GM19043 (cell line): Measurements from ENCODE around the gene COLEC12.
"Not testable (repeated sequence)": the region's sequence is repeated elsewhere in the genome, so short reads cannot be mapped to it uniquely, and the experiment has no call there.

Experiments
- ATAC-seq: cut with Tn5 transposase; IDR thresholded peaks from one replicate; pipeline ENCODE4 v1.9.1; 2021; ENCODE audit warnings: low read depth; ENCODE audit not compliant: unreplicated experiment

COLEC12 gene

GRCh38 chr18:415617-416612, 84.6 kb downstream of the COLEC12 start:
- ATAC-seq = no peak

- ATAC-seq = no peak
Measured at GRCh38 chr18:415047-415446, 85.5 kb downstream of the COLEC12 start.

DNA sequence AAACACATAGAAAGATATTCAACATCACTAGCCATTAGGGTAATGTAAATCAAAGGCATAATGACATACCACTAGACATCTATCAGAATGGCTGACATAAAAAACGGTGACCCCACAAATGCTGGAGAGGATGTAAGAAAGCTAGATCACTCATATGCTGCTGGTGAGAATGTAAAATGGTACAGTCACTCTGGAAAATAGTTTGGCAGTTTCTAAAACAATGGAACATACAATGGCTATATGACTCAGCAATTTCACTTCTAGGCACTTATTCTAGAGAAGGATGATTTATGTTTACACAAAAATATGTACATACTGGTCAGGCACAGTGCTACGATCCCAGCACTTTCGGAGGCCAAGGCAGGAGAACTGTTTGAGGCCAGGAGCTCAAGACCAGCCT, 87.3 kb downstream of the COLEC12 start:
- no peak for ATAC-seq

DNA sequence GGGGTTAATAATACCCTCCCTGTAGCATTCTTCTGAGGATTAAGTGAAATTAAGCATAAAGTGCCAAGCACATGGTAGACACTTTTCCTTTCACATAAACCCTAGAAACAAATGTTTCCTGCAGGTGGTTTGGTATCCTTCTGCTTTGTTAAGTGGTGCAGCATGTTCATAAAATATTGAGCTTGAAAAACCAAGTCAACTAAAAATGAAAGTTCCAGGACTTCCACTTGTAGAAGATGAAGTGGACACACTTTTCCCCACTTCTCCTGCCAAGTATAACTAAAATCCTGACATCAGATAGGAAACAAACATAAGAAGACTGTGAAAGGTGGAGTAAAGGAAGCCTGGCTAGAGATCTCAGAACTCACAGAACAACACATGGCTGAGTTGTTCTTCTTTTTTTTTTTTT, 90.5 kb downstream of the COLEC12 start:
- no peak for ATAC-seq

DNA sequence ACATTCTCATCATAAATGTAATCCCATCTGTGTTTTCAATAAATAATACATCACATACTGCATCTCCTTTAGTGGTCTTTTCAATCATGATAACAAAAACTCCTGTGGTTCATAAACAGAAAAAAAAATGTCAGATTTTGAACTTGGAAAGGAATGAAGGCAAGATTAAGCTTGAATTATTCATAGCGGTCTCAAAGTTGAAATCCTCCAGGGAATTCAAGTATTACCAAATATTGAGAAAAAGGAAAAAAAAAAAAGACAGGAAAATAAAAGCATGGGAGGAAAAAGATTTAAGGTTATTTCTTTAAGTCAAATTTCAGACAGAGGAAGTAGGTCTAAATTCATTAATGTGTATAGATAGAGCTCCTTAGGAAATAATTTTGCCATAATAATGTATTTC, 92.1 kb downstream of the COLEC12 start:
- ATAC-seq = no peak

DNA sequence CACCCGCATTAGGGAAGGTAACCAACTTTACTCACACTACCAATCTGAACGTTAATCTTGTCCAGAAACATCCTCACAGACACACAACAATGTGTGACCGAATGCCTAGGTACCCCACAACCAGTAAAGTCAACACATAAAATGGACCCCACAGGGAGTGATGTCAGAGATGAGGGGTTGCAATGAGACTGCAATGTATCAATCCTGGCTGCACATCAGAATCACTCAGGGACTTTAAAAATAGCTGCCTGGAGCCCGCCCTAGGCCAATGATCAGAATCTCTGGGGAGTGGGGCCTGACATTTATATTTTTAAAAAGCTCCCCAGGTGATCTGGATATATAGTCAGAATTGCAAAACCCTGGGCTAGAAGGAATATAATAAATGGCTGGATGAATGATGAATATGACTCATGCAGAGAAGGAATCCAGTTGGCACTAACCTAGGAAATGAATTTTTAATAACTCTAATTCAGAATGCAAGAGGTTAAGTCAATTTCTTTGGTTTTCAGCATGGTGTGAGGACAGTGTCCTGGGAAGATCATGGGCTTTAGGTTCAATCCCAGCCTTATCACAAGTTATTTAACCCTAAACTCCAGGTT, 92.8 kb downstream of the COLEC12 start:
- ATAC-seq = no peak

- no peak for ATAC-seq
Measured at GRCh38 chr18:407191-407590, 93.3 kb downstream of the COLEC12 start.

DNA sequence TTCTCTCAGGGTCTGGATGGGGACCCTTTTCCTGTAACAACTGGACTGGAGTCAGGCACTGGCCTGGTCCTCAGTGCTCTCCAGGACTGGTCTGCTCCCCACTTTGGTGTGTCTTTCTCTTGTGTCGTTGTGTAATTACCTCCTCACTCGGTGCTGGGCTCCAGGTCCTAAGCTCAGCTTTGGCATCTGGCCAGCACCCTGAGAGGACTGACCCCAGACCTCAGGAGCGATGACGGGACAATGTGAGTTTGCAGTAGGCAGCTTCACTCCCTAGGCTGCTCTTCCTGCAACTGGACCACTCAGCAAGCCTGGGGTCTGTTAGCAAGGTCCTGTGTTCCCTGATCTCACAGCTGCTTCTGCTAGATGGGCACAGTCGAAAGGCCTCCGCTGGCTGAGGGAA, 93.8 kb downstream of the COLEC12 start:
- ATAC-seq = no peak

- ATAC-seq = not testable (repeated sequence)
Measured at GRCh38 chr18:405006-405405, 95.5 kb downstream of the COLEC12 start.

- no peak for ATAC-seq
Measured at GRCh38 chr18:404061-404636, 96.4 kb downstream of the COLEC12 start.

- no peak for ATAC-seq
Measured at GRCh38 chr18:402129-402528, 98.4 kb downstream of the COLEC12 start.

DNA sequence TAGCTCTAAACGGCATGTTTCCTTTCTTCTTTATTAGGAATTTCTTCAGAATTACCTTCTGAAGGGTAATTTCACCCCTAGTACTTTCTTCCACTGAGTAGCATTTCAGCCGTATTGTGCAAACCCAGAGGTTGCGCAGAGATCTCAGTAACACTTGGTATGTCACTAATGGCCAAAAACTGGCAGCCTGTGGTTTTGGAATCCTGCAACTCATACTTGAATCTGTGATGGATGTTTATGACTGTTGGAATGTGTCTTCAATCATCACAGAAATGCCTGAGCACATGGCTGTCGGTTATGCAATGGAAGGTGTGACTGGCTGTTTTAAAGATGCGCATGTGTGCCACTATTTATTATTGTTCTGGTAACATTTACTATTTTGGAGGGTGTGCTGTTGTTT, 100.0 kb downstream of the COLEC12 start:
- no peak for ATAC-seq

DNA sequence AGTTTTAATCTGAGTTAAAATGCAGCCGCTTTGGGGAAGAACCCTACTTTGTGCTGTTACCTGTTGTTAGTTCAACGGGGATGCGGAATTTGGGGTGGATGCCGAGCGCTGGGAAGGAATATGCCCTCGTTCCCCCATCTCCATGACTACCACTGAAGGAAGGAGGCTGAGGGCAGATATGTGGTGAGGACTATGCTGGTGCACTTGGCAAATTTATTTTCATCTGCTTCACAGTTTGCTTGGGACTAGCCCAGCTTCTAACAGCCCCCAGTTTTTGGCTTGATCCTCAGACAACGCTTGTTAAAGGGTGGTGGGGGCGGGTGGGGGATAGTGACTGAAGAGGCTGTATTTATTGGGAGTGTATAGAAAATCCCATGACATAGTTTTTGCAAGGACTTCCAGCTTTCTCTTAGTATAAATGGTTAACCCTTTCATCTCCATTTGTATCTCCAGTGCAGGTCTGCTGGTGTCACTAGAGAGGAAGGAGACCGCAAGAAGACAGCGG, 100.8 kb downstream of the COLEC12 start:
- ATAC-seq = no peak

DNA sequence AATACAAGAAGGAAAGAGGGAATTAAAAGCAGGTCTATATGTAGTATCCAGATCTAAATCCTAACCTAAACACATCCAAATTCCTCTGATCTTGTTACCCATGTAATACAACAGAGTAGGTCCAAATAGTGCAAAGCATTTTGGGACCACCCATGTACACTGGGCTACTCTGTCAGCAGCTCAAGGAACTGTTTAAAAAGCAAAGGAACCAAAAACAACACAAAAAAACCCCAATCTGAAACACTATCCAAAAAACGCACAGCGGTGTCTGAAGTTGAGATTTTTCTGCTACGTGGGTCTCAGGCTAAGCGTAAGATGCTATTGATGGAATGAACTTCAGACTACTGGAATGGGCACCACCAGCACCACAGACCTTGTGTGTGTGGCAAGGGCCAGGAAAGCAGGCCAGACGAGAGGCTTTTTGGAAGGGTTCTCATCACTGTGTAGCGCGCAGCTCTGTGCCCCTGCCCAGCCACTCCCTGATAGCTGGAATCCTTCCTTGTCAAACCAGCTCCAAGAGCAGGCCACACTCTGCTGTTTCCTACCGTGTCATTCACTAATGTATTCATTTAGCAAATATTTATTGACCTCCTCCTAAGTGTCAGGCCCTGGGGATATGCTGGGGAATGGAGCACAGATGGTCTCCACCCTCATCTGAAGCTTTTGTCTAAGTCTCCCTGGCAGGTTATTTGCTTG, 101.4 kb downstream of the COLEC12 start:
- ATAC-seq = no peak

- no peak for ATAC-seq
Measured at GRCh38 chr18:396556-396955, 103.9 kb downstream of the COLEC12 start.

DNA sequence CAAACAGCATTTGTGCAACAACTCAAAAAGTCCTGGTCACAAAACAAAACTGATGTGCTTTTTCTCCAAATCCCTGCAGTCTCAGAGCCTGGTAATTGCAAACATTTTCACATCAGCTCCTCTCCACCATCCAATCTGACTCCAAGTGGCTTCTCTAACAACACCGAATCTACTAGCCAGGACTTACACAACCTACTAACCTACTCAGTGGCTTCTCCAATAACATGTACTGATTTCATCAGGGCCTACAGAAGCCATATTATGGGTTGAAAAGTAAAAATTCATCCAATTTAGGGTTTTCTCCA, 104.3 kb downstream of the COLEC12 start:
- no peak for ATAC-seq

- no peak for ATAC-seq
Measured at GRCh38 chr18:395456-396250, 104.8 kb downstream of the COLEC12 start.

DNA sequence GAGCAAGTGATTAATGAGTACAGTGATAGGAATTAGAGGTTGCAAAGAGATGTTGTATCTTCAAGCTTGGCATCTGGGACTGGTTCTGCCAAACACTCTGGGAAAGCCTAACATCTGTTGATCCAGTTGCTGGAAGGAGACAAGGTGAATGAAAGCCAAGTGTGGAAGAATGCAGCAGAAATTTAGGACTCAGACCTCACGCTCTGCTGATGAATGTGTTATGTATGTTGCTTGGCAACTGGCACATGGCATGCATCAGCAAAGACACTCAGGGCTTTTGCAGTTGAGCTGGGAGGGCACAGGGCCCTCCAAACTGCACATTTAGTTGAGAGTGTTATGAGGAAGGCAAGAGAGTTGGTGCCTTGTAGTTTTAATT, 105.5 kb downstream of the COLEC12 start:
- no peak for ATAC-seq

- ATAC-seq = no peak
Measured at GRCh38 chr18:394262-394986, 106.1 kb downstream of the COLEC12 start.

DNA sequence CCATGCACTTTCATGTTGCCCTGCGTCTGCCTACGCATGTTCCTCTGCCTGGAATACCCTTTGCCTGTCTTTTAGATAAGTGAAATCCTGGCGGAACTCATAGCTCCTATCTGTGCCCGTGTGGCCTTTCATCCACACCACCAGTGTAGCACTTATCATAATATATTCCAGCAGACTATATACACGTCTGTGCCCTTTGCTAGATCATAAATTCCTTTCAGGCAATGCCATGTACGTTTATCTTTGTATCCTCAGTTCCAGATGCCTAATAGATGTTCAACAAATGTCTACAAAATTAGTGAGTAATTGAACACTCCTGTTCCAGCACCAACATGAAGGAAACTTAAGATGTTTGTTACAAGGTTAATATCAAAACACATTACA, 106.9 kb downstream of the COLEC12 start:
- no peak for ATAC-seq
